ENCODE results near the gene SGPP2. TPM values are rescaled to one million over a fixed set of nuclear protein-coding genes. Genes with fewer than 3 reads are reported as not detected.

The SGPP2 gene
- total RNA-seq, 2 experiments from 2014 or later, result not detected

- Histone ChIP-seq H3K9me2 (ENCODE audit: insufficient read depth, low read length) (no peaks in the 10 kb centered on the region), H4K20me1 (ENCODE audit: insufficient read depth, low read length) (no peaks in the 10 kb centered on the region), H3K4me3 (ENCODE audit: low read depth, low read length, poor library complexity, severe bottlenecking) (no peak overlapping the region), H3K36me3 (ENCODE audit: insufficient read depth, low read length) (no peaks in the 10 kb centered on the region), H3K79me2 (ENCODE audit: insufficient read depth, low read depth, low read length) (no peaks in the 10 kb centered on the region), H3K27ac (ENCODE audit: low read depth, low read length, poor library complexity, severe bottlenecking) (no peak overlapping the region), H2AFZ (ENCODE audit: low read length) (no peak overlapping the region), H3K4me2 (ENCODE audit: low read length) (no peak overlapping the region), H3K9me3 (ENCODE audit: low read length) (no peaks in the 10 kb centered on the region), H3K4me1 (ENCODE audit: insufficient read depth, low read length, poor library complexity, severe bottlenecking) (no peaks in the 10 kb centered on the region)
- intact Hi-C loops (cut with micrococcal nuclease; ENCODE audit: unreplicated experiment), result no loop called here
- TF ChIP-seq CTCF (conservative IDR thresholded peaks at IDR 0.05; ENCODE audit: low read length) (no peak), EZH2phosphoT487 (IDR thresholded peaks at IDR 0.05; ENCODE audit: borderline replicate concordance, low read depth, low read length) (no peak)
- no TSS peak for BruUV-seq (replicated peaks)
- DNase-seq (ENCODE audit: low spot score), result no peak
- CTCF ChIA-PET (ENCODE audit: unreplicated experiment), result no interaction called here
- POLR2A ChIA-PET, result no interaction called here
Measured at GRCh38 chr2:222381566-222381965, 42.8 kb upstream of the SGPP2 start.

- no peak overlapping the region for H3K27ac ChIP-seq (ENCODE audit: low read depth, low read length, poor library complexity, severe bottlenecking)
- H4K20me1 ChIP-seq (ENCODE audit: insufficient read depth, low read length), result no peaks in the 10 kb centered on the region
- CTCF ChIA-PET (ENCODE audit: unreplicated experiment), result no interaction called here
- intact Hi-C loops (cut with micrococcal nuclease; ENCODE audit: unreplicated experiment), result no loop called here
- no peak overlapping the region for H2AFZ ChIP-seq (ENCODE audit: low read length)
- BruUV-seq (replicated peaks), result no TSS peak
- H3K36me3 ChIP-seq (ENCODE audit: insufficient read depth, low read length), result no peaks in the 10 kb centered on the region
- H3K79me2 ChIP-seq (ENCODE audit: insufficient read depth, low read depth, low read length), result no peaks in the 10 kb centered on the region
- no peak overlapping the region for H3K4me2 ChIP-seq (ENCODE audit: low read length)
- H3K4me1 ChIP-seq (ENCODE audit: insufficient read depth, low read length, poor library complexity, severe bottlenecking), result no peaks in the 10 kb centered on the region
- DNase-seq (ENCODE audit: low spot score), result no peak
- POLR2A ChIA-PET, result interaction anchor here (0.8 kb wide), 1 partner anchor 110 kb away, joined by 3 read pairs; no protein-coding TSS in a partner anchor
- H3K9me2 ChIP-seq (ENCODE audit: insufficient read depth, low read length), result no peaks in the 10 kb centered on the region
- H3K4me3 ChIP-seq (ENCODE audit: low read depth, low read length, poor library complexity, severe bottlenecking), result no peak overlapping the region
- H3K9me3 ChIP-seq (ENCODE audit: low read length), result no peaks in the 10 kb centered on the region
- TF ChIP-seq EZH2phosphoT487 (IDR thresholded peaks at IDR 0.05; ENCODE audit: borderline replicate concordance, low read depth, low read length), result no peak
- no peak for TF ChIP-seq CTCF (conservative IDR thresholded peaks at IDR 0.05; ENCODE audit: low read length)
Measured at GRCh38 chr2:222383255-222383654, 41.1 kb upstream of the SGPP2 start.

GRCh38 chr2:222391743-222392285, 32.5 kb upstream of the SGPP2 start:
- Histone ChIP-seq H4K20me1 (ENCODE audit: insufficient read depth, low read length) (no peaks in the 10 kb centered on the region), H3K79me2 (ENCODE audit: insufficient read depth, low read depth, low read length) (no peaks in the 10 kb centered on the region), H2AFZ (ENCODE audit: low read length) (no peak overlapping the region), H3K36me3 (ENCODE audit: insufficient read depth, low read length) (no peaks in the 10 kb centered on the region), H3K4me3 (ENCODE audit: low read depth, low read length, poor library complexity, severe bottlenecking) (no peak overlapping the region), H3K4me2 (ENCODE audit: low read length) (no peak overlapping the region), H3K27ac (ENCODE audit: low read depth, low read length, poor library complexity, severe bottlenecking) (no peak overlapping the region), H3K9me3 (ENCODE audit: low read length) (no peaks in the 10 kb centered on the region), H3K9me2 (ENCODE audit: insufficient read depth, low read length) (no peaks in the 10 kb centered on the region), H3K4me1 (ENCODE audit: insufficient read depth, low read length, poor library complexity, severe bottlenecking) (no peaks in the 10 kb centered on the region)
- CTCF ChIA-PET (ENCODE audit: unreplicated experiment), result no interaction called here
- POLR2A ChIA-PET, result no interaction called here
- intact Hi-C loops (cut with micrococcal nuclease; ENCODE audit: unreplicated experiment), result no loop called here
- BruUV-seq (replicated peaks), result no TSS peak
- no peak for DNase-seq (ENCODE audit: low spot score)
- TF ChIP-seq EZH2phosphoT487 (IDR thresholded peaks at IDR 0.05; ENCODE audit: borderline replicate concordance, low read depth, low read length) (no peak), CTCF (conservative IDR thresholded peaks at IDR 0.05; ENCODE audit: low read length) (no peak)
